A549 (cell line): ENCODE data around the gene SLX9.

Source experiments
- CEBPB ChIP-seq, 2 experiments: fragments of >200 bp in 1 of 2; sonication (Bioruptor Twin) in 1 of 2; formaldehyde crosslinking in 1 of 2; IDR thresholded peaks; 2 replicates each; pipeline ENCODE4 v1.6.1; 2012 to 2016
- CTCF ChIP-seq: fragments of >200 bp; sonication (Bioruptor Twin); formaldehyde crosslinking; IDR thresholded peaks from 3 replicates; pipeline ENCODE4 v1.5.1; 2016
- FOXS1 ChIP-seq: fragments of 250-450 bp; sonication (Bioruptor Pico); IDR thresholded peaks from 2 replicates; pipeline ENCODE4 v1.5.0; 2020; ENCODE audit warnings: mild to moderate bottlenecking, moderate library complexity
- HEYL ChIP-seq: fragments of 250-450 bp; sonication (Bioruptor Pico); IDR thresholded peaks from 2 replicates; pipeline ENCODE4 v1.8.0; 2021; ENCODE audit warnings: mild to moderate bottlenecking, moderate library complexity
- HOXB13 ChIP-seq: fragments of 250-450 bp; sonication (Bioruptor Pico); IDR thresholded peaks from 2 replicates; pipeline ENCODE4 v1.5.0; 2020; ENCODE audit warnings: low read depth, mild to moderate bottlenecking, moderate library complexity
- JUNB ChIP-seq: fragments of >200 bp; sonication (Bioruptor Twin); formaldehyde crosslinking; IDR thresholded peaks from 2 replicates; pipeline ENCODE4 v1.6.1; 2016
- MYC ChIP-seq: IDR thresholded peaks from 2 replicates; pipeline ENCODE4 v1.6.1; 2012; ENCODE audit warnings: mild to moderate bottlenecking, inconsistent platforms, low read length, improper control_type of control experiment, borderline replicate concordance
- PBX3 ChIP-seq: IDR thresholded peaks from 2 replicates; pipeline ENCODE4 v1.6.1; 2012
- RFX5 ChIP-seq: fragments of 450-650 bp; IDR thresholded peaks from 2 replicates; pipeline ENCODE4 v1.7.1; 2014; ENCODE audit warnings: antibody characterized with exemption, mild to moderate bottlenecking, moderate library complexity
- ZSCAN20 ChIP-seq: fragments of 250-450 bp; sonication (Bioruptor Pico); IDR thresholded peaks from 2 replicates; pipeline ENCODE4 v1.8.0; 2022; ENCODE audit warnings: mild to moderate bottlenecking, moderate library complexity

- TF ChIP-seq PBX3, result no peak
- no peak for TF ChIP-seq FOXS1 (CRISPR knock-in tag)
- no peak for TF ChIP-seq RFX5
- no peak for TF ChIP-seq HEYL (CRISPR knock-in tag)
- TF ChIP-seq CTCF, result no peak
- no peak for TF ChIP-seq HOXB13
- no peak for TF ChIP-seq JUNB
- TF ChIP-seq ZSCAN20 (CRISPR knock-in tag), result no peak
- no peak for TF ChIP-seq CEBPB (IDR thresholded peaks at IDR 0.05)
- TF ChIP-seq MYC, result no peak
Observed at GRCh38 chr21:44934797-44935532, 4.9 kb upstream of the SLX9 start.
